ENCODE measurements around the gene OLIG3. TPM values are rescaled to one million over a fixed set of nuclear protein-coding genes. Genes with fewer than 3 reads are reported as not detected.

The OLIG3 gene
- polyA plus RNA-seq, 1 experiment: not detected

DNA sequence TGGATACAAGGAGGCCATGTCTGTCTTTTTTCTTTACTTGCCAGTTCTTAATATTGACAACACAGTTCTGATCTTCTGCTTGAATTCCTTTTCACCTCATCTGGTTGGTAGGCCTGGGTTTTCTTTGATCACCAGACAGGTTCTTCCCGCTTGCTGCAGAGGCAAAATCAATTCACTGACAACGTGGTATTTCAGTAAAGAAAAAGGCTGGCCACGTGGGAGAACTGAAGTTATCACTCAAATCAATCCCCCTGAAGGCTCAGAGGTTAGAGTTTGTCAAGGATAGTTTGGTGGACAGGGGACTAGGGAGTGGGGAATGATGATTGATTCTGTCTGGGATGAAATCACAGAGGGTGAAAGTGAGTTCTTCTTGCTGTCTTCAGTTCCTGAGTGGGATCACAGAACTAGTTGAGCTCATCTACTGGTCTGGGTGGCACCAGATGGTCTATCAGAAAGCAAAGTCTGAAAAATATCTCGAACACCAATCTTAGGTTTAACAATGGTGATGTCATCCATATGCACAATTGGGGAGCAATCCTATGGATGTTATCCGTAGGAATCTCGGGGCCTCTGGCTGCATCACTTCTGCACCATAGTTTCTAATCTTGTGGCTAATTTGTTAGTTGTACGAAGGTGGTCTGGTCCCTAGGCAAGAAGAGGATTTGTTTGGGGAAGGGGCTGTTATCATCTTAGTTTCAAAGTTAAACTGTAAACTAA, 37.3 kb upstream of the OLIG3 start:
- H3K27me3 ChIP-seq (ENCODE audit: control insufficient read depth, insufficient read depth, low read length): no peaks in the 10 kb centered on the region
- TF ChIP-seq, protein P1, sequence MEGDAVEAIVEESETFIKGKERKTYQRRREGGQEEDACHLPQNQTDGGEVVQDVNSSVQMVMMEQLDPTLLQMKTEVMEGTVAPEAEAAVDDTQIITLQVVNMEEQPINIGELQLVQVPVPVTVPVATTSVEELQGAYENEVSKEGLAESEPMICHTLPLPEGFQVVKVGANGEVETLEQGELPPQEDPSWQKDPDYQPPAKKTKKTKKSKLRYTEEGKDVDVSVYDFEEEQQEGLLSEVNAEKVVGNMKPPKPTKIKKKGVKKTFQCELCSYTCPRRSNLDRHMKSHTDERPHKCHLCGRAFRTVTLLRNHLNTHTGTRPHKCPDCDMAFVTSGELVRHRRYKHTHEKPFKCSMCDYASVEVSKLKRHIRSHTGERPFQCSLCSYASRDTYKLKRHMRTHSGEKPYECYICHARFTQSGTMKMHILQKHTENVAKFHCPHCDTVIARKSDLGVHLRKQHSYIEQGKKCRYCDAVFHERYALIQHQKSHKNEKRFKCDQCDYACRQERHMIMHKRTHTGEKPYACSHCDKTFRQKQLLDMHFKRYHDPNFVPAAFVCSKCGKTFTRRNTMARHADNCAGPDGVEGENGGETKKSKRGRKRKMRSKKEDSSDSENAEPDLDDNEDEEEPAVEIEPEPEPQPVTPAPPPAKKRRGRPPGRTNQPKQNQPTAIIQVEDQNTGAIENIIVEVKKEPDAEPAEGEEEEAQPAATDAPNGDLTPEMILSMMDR (IDR thresholded peaks at IDR 0.05; ENCODE audit: low read depth, low read length): no peak
- no peaks in the 10 kb centered on the region for H3K9me3 ChIP-seq (ENCODE audit: control insufficient read depth, insufficient read depth, low read length)
- CTCF ChIA-PET: interaction anchor here (0.7 kb wide), 1 partner anchor 586 kb away, joined by 9 read pairs; no protein-coding TSS in a partner anchor
- POLR2A ChIA-PET: no interaction called here
- no peak overlapping the region for H3K4me3 ChIP-seq (ENCODE audit: low read depth, low read length)
- no peak for DNase-seq (ENCODE audit: low read depth, low spot score)
- H3K27ac ChIP-seq (ENCODE audit: low read depth, low read length): no peak overlapping the region

DNA sequence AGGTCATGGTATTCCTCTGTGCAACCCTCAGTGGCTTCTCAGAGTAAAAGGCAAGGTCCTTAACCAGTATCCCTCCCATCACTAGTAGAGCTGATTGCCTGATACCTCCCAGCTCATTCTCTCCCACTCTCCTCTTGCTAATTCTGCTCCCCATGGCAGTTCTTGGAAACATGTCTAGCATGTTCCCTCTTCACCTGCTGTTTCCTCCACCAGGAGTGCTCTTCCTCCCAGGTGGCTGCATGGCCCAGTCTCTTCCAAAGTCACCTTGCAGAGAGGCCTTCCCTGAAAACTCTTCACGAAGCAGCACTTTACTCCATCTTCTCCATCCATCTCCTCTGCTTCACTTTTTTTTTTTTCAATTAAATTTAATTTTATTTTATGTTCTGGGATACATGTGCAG, 36.2 kb upstream of the OLIG3 start:
- ChIA-PET CTCF (no interaction called here), POLR2A (no interaction called here)
- TF ChIP-seq, protein P1 (IDR thresholded peaks at IDR 0.05; ENCODE audit: low read depth, low read length): no peak

DNA sequence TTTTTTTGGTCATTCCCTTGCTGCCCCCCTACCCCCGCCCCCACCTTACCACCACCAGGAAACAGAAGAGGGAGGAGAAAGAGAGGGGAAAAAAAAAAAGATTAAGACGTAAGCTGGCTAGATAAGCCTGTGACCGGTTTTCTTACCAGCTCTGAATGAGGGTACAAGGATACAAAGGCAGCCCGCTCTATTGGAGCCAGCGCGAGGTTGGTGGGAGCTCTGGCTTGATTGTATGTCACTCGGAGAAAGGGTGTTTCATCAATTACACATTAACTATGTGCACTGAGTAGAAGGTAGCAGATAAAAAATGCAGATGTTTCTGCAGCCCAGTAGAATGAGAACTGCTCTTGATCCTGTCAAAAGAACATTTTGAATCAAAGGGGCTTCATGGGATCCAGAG, 28.6 kb upstream of the OLIG3 start:
- CTCF ChIA-PET: no interaction called here
- POLR2A ChIA-PET: no interaction called here

More for the DNA sequence above, 36.2 kb upstream of the OLIG3 start:
- no peak overlapping the region for H3K27ac ChIP-seq (ENCODE audit: low read depth, low read length)
- no peaks in the 10 kb centered on the region for H3K9me3 ChIP-seq (ENCODE audit: control insufficient read depth, insufficient read depth, low read length)
- H3K27me3 ChIP-seq (ENCODE audit: control insufficient read depth, insufficient read depth, low read length): no peaks in the 10 kb centered on the region
- DNase-seq (ENCODE audit: low read depth, low spot score): no peak
- H3K4me3 ChIP-seq (ENCODE audit: low read depth, low read length): no peak overlapping the region

DNA sequence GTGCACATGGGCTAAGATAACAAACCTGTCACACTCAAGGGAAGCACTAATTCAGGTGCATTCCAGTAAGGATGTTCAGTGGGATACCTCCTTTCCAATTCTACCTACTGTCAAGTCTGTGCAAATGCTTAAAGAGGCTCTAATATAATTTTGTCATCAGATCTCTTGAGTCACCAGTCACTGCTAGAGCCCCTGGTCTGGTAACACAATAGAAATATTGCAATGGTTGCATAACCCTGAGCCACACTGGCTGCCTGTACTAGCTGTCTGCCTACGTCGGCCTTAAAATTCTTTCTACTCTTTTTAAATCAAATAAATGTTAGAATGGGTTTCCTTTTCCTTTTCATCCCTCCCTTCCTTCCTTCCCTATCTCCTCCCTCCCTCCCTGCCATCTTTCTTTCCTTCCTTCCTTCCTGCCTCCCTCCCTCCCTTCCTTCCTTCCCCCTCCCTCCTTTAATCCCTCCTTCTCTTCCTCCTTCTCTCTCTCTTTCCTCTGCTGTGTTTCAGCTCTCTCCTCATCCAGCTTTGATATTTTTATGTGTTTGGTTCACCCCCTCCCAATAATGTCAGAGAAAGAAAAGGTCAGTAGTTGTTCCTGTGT, 28.1 kb upstream of the OLIG3 start:
- CTCF ChIA-PET: no interaction called here
- Histone ChIP-seq H3K27me3 (ENCODE audit: control insufficient read depth, insufficient read depth, low read length) (peaks cover 8% of the 10 kb centered on the region), H3K27ac (ENCODE audit: low read depth, low read length) (no peak overlapping the region), H3K4me3 (ENCODE audit: low read depth, low read length) (no peak overlapping the region), H3K9me3 (ENCODE audit: control insufficient read depth, insufficient read depth, low read length) (no peaks in the 10 kb centered on the region)
- TF ChIP-seq, protein P1 (IDR thresholded peaks at IDR 0.05; ENCODE audit: low read depth, low read length): no peak
- POLR2A ChIA-PET: no interaction called here
- DNase-seq (ENCODE audit: low read depth, low spot score): no peak

More for the DNA sequence above, 28.6 kb upstream of the OLIG3 start:
- Histone ChIP-seq H3K27me3 (ENCODE audit: control insufficient read depth, insufficient read depth, low read length) (peaks cover 8% of the 10 kb centered on the region), H3K27ac (ENCODE audit: low read depth, low read length) (no peak overlapping the region), H3K9me3 (ENCODE audit: control insufficient read depth, insufficient read depth, low read length) (no peaks in the 10 kb centered on the region), H3K4me3 (ENCODE audit: low read depth, low read length) (no peak overlapping the region)
- TF ChIP-seq, protein P1 (IDR thresholded peaks at IDR 0.05; ENCODE audit: low read depth, low read length): no peak
- DNase-seq (ENCODE audit: low read depth, low spot score): no peak

DNA sequence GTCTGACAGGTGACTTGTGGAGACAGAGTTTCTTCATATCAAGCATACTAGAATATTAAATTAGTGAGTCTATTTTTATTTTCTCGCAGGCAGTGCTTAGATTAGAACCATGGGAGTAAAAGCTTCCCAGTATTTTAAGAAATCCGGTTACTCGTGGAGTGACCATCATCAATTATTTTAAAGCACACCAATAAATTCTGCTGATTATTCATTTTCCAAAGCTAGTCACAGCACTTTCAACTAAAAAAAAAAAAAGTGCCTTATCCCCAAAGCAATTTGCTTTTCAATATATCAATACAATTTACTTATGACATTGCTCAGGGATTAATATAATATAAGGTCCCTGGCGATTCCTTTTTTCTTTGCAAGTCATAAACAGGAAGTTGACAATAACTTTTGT, 26.3 kb upstream of the OLIG3 start:
- ChIA-PET POLR2A (no interaction called here), CTCF (no interaction called here)
- peaks cover 8% of the 10 kb centered on the region for H3K27me3 ChIP-seq (ENCODE audit: control insufficient read depth, insufficient read depth, low read length)
- H3K4me3 ChIP-seq (ENCODE audit: low read depth, low read length): no peak overlapping the region
- H3K9me3 ChIP-seq (ENCODE audit: control insufficient read depth, insufficient read depth, low read length): no peaks in the 10 kb centered on the region
- H3K27ac ChIP-seq (ENCODE audit: low read depth, low read length): no peak overlapping the region
- TF ChIP-seq, protein P1 (IDR thresholded peaks at IDR 0.05; ENCODE audit: low read depth, low read length): no peak
- no peak for DNase-seq (ENCODE audit: low read depth, low spot score)
